Measurements from ENCODE around the gene ADRA2B. TPM values are rescaled to one million over a fixed set of nuclear protein-coding genes. Genes with fewer than 3 reads are reported as not detected.
"Not testable (repeated sequence)": the region's sequence is repeated elsewhere in the genome, so short reads cannot be mapped to it uniquely, and the experiment has no call there.

Gene ADRA2B
- total RNA-seq, 4 donors from 2014 or later, result 1.3 to 4.9 (median 2.1) TPM

DNA sequence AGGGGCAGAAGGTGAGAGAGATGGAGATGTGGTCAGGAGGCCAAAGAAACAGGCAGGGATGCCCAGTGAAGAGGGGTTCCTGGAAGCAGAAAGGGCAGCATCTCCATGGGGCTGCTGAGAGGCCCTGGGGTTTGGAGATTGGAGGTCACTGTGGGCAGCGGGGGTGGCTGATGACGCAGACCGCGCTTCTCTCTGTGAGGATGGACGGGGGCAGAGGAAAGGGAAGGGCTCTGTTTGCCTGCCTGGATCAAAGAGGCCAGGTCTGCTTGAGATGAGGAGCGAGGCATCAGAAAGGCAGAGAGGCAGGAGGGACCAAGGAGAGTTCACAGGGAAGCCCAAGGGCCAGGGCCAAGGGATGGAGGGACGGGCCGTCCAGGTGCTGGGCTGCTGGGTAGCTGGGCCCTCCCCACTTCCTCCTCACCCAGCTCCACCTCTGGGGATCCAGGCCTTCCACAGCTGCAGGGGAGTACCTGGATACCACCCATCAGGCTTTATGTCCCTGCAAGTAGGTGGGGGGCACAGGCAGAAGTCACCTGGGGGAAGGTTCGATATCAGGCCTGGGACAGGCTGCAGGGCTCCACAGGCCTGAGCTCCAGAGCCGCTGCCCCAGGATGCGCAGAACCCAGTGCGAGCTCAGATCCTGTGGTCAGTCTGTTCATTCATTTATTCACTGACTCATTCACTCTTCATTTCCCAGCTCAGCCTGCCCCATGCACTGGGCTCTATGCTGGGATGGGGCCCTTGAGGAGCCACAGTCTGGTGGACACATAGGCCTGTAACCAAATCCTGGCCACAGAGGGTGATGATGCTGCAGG, 30.6 kb downstream of the ADRA2B start:
- peaks cover 0 to 16% (median 0%) of the 10 kb centered on the region in 3 donors for H3K4me1 ChIP-seq
- H3K27me3 ChIP-seq, result peaks cover 19% of the 10 kb centered on the region
- TF ChIP-seq POLR2A (IDR thresholded peaks at IDR 0.05) (no peak), EP300 (IDR thresholded peaks at IDR 0.05) (no peak), POLR2AphosphoS5 (IDR thresholded peaks at IDR 0.05) (no peak)
- TF ChIP-seq, protein P1, sequence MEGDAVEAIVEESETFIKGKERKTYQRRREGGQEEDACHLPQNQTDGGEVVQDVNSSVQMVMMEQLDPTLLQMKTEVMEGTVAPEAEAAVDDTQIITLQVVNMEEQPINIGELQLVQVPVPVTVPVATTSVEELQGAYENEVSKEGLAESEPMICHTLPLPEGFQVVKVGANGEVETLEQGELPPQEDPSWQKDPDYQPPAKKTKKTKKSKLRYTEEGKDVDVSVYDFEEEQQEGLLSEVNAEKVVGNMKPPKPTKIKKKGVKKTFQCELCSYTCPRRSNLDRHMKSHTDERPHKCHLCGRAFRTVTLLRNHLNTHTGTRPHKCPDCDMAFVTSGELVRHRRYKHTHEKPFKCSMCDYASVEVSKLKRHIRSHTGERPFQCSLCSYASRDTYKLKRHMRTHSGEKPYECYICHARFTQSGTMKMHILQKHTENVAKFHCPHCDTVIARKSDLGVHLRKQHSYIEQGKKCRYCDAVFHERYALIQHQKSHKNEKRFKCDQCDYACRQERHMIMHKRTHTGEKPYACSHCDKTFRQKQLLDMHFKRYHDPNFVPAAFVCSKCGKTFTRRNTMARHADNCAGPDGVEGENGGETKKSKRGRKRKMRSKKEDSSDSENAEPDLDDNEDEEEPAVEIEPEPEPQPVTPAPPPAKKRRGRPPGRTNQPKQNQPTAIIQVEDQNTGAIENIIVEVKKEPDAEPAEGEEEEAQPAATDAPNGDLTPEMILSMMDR (IDR thresholded peaks at IDR 0.05), result no peak
- no peaks in the 10 kb centered on the region for H3K9me3 ChIP-seq
- WGBS, 2 donors (ENCODE audit: low coverage in 1 of 2), result 84 to 86% methylated on average over 3 to 5 of the region's 12 CpGs
- no peak overlapping the region for H3K4me3 ChIP-seq
- no peak overlapping the region for H3K27ac ChIP-seq
- no peaks in the 10 kb centered on the region for H3K36me3 ChIP-seq
- no peak for ATAC-seq

DNA sequence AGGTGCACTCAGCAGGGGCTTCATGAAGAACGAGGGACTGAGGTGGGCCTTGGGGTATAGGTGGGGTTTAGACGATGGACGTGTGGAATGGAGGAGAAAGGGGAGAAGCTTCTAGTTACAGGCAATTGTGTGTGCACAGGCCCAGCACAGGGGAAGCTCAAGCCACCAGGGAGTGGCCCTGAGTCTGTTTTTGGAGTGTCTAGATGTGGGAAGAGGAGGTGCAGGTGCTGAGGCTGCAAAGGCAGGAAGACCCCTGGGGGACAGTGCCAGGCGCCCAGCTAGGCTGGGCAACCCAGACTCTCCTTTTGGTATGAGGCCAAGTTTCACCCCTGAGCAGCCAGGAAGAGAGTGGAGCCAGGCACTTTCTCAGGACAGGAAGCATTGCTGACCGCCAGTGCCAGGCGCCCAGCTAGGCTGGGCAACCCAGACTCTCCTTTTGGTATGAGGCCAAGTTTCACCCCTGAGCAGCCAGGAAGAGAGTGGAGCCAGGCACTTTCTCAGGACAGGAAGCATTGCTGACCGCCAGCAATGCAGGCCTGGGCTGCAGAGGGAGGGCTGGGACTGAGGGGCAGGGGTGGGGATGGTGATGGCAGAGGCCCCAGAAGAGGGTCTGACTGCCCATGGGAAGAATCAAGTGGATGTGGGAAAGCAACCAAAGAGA, 31.4 kb downstream of the ADRA2B start:
- H3K27ac ChIP-seq, H3K9me3 ChIP-seq, ATAC-seq, H3K4me3 ChIP-seq, H3K36me3 ChIP-seq: not testable (repeated sequence)
- Histone ChIP-seq H3K27me3 (peaks cover 18% of the 10 kb centered on the region), H3K4me1 (peaks cover 0 to 16% (median 0%) of the 10 kb centered on the region in 3 donors)
- WGBS, 2 donors (ENCODE audit: low coverage in 1 of 2), result 57 to 74% methylated on average over 2 to 4 of the region's 7 CpGs

DNA sequence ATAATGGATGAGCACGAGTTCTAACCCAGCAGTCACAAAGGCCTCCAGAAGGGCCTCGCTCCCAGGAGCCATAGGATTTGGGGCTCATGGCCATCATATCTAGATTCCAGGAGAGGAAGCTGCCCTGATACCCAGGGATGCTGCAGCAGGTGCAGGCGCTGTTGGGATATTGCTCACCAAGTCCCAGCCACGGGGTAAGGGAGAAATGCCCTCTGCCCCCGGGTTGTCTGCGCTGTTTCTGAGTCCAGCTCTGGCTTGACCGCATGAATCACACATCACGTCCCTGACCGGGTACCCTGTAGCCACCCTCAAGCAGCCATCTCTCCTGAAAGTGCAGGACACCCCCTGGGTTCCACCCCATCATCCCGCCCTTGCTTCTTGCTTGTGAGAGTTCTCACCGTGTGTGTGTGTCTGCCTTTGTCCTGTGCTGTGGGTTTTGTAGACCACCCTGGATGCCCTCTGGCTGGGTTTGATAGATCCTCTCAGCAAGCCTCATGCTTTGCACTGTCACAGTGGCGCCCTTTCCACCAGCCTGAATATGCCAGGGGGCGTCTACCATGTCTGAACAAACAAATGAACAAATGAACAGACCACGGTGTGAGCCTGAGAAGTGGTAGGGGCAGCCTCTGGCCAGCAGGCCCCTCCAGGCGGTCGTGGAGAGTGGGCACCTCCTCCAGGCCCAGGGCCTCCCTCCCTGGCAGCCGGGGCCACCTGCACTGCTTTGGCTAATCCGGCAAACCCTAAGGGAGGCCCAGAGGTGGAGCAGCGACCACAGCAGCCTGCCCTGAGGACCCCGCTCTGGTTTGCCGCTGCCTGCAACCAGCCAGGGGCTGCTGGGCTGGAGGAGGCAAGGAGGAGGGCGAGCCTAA, 32.1 kb downstream of the ADRA2B start:
- peaks cover 10% of the 10 kb centered on the region for H3K27me3 ChIP-seq
- no peak overlapping the region for H3K27ac ChIP-seq
- H3K36me3 ChIP-seq, result no peaks in the 10 kb centered on the region
- H3K9me3 ChIP-seq, result no peaks in the 10 kb centered on the region
- WGBS, 2 donors (ENCODE audit: low coverage in 1 of 2), result 92 to 100% methylated on average over 6 to 7 of the region's 22 CpGs
- no peak overlapping the region for H3K4me3 ChIP-seq
- no peak for ATAC-seq
- TF ChIP-seq POLR2A (IDR thresholded peaks at IDR 0.05), result no peak
- TF ChIP-seq POLR2AphosphoS5 (IDR thresholded peaks at IDR 0.05), result no peak
- no peak for TF ChIP-seq EP300 (IDR thresholded peaks at IDR 0.05)
- TF ChIP-seq, protein P1 (IDR thresholded peaks at IDR 0.05), result no peak
- H3K4me1 ChIP-seq, result peaks cover 0 to 16% (median 0%) of the 10 kb centered on the region in 3 donors

DNA sequence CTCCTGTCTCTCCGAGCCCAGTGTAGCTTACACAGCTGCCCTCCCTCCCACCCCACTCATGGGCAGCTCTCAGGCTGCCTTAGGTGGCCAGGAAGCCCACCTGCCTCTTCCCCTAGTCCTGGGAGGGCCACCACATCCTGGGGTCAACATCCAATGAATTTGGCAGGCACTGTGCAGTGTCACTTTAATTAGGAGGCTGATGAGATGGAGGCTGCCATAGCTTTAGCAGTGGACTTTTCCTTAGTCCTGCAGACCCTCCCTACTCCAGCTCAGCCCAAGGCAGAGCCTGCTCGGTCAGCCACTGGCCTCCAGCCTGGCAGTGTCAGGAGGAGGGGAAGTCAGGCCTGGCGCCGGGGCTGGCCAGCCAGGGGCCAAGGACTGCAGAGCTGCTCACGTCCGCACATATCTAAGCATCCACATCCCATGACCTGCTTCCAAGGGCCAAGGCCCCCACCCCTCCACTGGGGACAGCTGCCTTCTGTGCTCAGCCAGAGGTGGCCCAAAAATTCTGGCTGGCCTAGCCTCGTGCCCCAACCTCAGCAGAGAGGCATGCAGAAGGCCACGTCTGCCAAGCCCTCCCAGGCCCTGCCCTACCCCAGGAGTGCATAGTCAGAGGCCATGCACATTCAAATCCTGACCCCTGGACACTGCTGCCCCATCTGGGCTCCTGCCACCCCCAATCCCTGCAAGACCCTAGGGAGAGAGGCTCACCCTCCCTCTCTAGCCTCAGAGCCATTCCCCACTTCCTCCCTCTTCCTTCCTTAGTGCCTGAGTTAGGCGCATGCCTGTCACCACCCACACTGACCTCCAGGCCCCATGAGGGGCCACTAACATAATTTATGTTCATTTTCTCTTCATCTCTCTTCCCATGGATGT, 33.1 kb downstream of the ADRA2B start:
- H3K9me3 ChIP-seq, result no peaks in the 10 kb centered on the region
- TF ChIP-seq, protein P1 (IDR thresholded peaks at IDR 0.05), result no peak
- TF ChIP-seq POLR2A (IDR thresholded peaks at IDR 0.05), result no peak
- TF ChIP-seq POLR2AphosphoS5 (IDR thresholded peaks at IDR 0.05), result no peak
- no peak for TF ChIP-seq EP300 (IDR thresholded peaks at IDR 0.05)
- no peak overlapping the region for H3K4me3 ChIP-seq
- peak; percentile 70 for ATAC-seq
- peaks cover 0 to 16% (median 0%) of the 10 kb centered on the region in 3 donors for H3K4me1 ChIP-seq
- no peaks in the 10 kb centered on the region for H3K36me3 ChIP-seq
- peaks cover 1% of the 10 kb centered on the region for H3K27me3 ChIP-seq
- H3K27ac ChIP-seq, result peak overlapping the region in 2 of 4 donors; percentile 38 to 49
- WGBS, 2 donors (ENCODE audit: low coverage in 1 of 2), result 71 to 77% methylated on average over 1 of the region's 9 CpGs

Measured in gastroesophageal sphincter (tissue), 4 donors.